ACHN (cell line): ENCODE results near the gene CEP41.

Experiments used
- DNase-seq: peaks from one replicate; pipeline ENCODE4 v3.0.0-alpha.2; 2015
- in situ Hi-C: cut with HindIII; loops from 2 replicates; pipeline ENCODE4 v1.10.0; 2017; ENCODE audit warnings: low sequenced_read_pairs, low pct_ligation_motif_present, low pct_unique_long_range_greater_than_20kb

The CEP41 gene

DNA sequence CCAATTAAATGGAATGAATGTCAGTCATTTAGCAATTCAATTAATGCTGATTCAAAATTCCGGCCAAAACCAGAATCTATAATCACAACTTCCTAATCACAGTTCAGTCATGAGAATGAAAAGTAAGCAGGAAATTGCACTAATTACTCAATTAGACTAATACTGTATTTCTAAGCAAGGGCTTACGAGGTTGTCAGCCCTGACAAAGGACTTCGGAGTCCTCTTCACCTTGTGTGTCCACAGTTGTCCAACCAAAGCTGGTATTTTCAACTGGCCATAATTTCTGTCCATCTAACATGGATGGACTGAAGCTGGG, 43.1 kb downstream of the CEP41 start:
- in situ Hi-C loops, result no loop called here
- DNase-seq, result no peak

DNA sequence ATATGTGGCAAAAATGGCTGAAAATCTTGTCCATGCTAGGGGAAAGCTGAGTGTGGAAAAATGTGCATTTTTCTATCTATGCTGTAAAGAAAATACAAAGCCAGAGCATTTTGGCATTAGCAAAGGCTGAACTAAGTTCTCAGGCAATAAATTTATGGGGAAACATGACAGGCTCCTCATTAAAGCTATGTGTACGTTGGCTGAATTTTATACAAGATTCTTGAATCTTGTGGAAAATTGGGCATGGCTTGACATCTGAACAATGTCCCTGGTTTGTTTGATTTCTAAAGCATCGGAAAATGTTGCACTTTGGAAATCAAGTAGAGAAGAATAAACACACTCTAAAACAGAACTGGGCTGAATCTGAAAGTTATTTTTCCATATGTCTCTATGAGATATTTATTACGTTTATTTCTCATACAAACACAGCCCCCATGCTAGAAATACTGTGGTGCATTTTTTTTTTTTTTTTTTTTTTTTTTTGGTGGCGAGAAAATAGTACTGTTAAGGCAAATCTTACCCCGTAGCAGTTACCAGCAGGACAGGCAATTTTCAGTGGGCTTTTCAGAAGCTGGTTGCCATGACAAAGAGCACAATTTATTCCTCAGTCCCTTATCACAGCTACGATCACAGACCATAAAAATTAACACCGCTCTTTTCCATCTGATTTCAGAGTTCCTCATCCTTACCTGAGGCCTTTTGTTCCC, 43.6 kb downstream of the CEP41 start:
- in situ Hi-C loops, result no loop called here
- no peak for DNase-seq

DNA sequence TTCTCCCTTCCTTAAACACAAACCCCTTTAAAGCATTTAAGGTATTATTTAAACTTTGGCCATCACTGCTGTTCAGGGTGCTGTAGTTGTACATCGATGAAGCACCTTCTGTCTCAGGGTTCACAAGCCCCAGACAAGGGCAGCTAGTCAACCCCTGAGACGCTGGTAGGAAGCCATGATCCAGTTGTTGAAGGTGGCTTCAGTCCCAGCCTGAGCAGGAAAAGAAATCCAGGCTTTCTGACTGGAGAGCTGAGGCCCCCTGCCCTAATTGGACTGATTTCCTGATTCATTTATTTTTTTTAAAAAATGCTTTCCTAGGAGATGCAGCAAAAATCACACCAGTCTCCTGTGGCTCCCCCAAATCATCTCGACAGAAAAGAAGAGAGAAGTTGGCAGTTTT, 44.7 kb downstream of the CEP41 start:
- in situ Hi-C loops, result no loop called here
- no peak for DNase-seq

DNA sequence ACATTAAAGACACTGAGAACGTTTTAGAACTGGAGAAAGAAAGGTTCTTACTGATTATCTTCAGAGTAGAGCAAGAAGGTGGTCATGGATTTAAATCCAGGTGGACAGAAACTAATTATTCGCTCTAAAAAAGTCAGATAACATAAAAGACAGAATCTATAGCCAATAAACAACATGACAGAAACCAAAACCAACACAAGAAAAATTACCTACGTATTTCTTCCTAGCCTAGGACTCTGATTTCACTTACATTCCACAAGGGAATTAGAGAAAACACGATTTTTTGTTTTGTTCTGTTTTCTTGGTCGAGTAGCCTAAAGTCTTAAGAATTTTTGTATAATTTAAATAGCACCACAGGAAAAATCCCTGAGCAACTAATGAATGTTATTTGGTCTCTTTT, 45.4 kb downstream of the CEP41 start:
- in situ Hi-C loops, result no loop called here
- no peak for DNase-seq

DNA sequence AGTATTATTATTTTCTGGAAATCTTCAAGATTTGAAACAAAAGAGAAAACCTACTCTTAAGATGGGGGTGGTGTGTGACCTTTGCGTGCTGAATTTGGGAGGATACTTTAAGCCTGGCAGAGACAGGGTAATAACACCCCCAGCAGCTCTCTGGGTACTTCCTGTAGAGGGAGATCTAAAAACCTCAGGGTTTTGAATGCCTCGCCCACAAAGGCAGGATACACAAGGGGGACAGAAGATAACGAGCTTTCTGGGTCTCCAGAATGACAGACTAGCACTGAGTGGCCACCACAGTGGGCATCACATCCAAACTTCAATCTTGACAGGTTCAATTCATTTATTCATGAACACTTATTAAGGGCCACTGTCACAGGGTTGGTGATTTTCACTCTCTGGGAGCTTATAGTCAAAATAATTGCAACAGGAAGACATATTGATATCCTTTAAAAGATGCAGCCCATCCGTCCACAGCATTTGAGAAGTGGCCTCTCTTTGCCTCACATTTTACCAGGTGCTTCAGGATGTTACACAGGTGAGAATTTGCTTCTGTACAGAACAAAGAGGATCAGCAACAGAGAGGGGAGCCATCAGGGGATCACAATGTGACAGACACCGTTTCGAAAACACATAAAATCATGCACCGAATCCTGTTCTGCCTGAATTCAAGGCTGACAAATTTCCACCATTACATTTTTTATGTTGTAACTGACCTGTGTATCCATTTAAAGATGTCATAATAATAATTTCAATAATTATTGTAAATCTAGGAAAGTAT, 46.2 kb downstream of the CEP41 start:
- in situ Hi-C loops, result no loop called here

DNA sequence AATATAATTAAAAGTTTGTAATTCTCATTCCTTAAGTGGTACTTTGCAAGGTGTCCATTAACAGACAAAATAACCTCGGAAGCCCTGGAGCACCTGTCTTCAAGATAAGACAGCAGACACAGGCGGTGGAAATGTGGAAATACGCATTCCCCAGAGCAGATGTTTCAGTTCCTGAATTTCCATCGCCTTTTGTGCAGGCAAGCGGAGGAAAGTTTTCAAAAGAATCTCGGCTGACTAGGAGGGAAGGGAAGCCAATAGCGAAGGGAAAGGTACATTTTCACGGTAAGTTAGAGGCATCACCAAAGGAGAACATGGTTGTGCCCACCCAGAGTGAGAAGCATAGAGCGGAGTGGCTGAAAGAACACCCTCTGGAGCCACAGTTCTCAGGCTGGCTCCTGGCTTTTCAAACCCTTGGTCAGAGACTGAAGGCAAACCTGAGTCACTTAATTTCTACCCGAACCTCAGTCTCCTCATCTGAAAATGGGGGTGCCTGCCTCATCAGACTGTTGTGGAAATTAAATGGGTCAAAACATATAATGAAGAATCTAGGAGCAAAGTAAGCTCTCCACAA, 46.9 kb downstream of the CEP41 start:
- in situ Hi-C loops, result no loop called here
- no peak for DNase-seq

More for the DNA sequence above, 46.2 kb downstream of the CEP41 start:
- no peak for DNase-seq

DNA sequence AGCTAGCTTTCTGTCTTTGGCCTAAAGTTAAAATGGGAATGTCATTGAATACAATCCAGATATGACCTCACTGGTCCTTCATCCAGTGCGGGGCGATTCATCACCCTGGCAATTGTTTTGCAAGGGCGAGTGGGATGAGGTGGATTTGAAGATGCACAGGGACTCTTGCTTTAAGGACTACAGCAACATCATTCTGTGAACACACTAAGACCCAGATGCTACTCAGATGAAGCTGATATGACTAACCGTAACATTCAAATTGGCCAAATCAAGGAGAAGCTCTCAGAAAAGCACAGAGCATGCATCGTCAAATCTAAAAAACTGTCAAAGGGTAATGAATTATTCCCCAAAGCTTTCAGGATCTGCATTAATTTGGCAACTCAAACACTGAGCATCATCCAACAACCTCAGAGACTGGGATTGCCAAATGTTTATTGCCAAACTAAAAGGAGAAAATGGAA, 47.7 kb downstream of the CEP41 start:
- no peak for DNase-seq

DNA sequence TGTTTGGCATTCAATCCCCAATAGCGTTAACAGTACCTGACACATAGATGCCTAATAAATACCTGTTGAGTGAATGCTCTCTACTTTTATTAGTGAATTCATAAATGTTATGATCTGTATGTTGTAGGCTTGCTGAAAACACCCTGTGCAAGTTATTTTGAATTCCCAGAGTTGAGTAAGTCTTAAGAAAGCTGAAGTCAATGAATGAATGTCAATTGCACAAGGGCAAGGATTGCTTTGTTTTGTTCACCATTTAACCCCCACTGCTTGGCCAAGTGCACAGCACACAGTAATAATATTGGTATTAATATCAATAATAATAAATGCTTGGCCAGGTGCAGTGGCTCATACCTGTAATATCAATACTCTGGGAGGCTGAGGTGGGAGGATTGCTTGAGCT, 50.3 kb downstream of the CEP41 start:
- no peak for DNase-seq
- in situ Hi-C loops, result no loop called here

More for the DNA sequence above, 47.7 kb downstream of the CEP41 start:
- in situ Hi-C loops, result no loop called here

DNA sequence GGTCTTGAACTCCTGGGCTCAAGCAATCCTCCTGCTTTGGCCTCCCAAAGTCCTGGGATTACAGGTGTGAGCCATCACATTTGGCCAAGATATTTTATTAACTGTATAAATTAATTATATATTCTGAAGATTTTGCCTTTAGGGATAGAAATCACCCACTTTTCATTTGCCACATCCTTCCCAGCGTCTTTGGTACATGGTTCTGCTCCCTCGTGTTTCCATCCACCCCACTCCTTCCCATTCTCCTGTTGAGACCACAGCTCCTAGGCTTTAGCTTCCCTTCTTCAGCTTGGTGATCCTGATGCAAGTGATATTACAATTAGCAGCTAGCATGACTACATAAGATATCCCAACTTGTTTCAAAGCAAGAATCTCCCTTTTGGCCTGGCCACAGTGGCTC, 52.1 kb downstream of the CEP41 start:
- in situ Hi-C loops, result no loop called here
- DNase-seq, result no peak

DNA sequence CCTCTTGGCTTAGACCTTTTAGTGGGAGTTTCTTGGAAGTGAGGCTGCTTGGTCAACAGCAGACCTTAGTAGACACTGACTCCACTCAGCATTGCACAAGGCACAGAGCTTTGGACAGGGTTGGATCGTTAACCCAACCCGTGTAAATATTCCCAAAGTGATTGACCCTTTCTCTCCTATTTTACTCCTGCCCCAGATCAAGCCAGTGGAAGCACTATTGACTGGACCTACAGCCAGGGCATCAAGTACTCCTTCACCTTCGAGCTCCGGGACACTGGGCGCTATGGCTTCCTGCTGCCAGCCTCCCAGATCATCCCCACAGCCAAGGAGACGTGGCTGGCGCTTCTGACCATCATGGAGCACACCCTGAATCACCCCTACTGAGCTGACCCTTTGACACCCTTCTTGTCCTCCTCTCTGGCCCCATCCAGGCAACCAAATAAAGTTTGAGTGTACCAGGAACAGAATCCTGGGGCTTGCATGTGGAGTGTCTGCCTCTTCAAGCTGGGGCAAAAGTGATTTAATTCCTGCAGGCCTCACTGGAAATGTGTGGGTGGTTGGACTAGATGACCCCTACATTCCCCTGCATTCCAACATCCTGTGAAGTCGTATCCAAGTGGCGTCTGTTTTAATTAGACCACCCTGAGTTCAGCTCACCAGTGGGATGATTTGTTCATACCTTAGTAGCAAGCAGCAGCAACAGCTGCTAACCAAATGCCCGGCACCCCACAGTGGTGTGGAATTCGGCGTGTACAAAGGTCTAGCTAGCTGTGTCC, 53.0 kb downstream of the CEP41 start:
- DNase-seq, result no peak

DNA sequence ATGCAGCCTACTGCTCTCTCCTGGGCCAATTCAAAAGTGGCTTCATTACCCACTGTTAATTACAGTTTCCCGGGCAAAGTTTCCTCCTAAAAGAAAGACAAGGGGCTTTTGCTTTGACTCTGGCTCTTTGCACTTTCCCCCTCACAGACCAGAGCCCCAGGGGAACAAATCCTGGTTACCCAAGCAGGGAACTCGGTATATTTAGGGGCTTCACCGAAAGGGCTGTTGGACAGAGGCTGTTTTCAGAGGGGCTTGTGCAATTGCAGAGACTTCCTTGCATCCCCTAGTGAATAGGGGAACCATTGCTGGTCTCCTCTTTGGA, 53.5 kb downstream of the CEP41 start:
- in situ Hi-C loops, result no loop called here
- no peak for DNase-seq

More for the DNA sequence above, 53.0 kb downstream of the CEP41 start:
- in situ Hi-C loops, result no loop called here

DNA sequence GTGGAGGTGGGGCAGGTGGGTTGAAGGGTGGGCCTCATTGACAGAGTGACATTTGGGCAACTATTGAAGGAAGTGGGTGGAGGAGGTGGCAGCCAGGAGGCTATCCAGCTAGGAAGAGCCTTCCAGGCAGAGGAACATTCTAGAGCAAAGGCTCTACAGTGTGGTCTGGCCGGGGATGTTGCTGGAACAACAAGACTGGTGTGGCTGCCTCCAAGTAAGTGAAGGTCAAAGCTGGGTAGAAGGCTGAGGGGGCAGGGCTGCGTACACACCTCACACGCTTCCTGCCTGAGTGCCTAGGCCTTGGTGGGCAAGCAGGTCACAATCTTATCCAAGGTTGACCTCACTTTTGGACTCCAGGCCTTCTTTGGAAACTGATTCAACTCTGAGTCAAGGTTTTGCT, 53.9 kb downstream of the CEP41 start:
- in situ Hi-C loops, result no loop called here
- no peak for DNase-seq

DNA sequence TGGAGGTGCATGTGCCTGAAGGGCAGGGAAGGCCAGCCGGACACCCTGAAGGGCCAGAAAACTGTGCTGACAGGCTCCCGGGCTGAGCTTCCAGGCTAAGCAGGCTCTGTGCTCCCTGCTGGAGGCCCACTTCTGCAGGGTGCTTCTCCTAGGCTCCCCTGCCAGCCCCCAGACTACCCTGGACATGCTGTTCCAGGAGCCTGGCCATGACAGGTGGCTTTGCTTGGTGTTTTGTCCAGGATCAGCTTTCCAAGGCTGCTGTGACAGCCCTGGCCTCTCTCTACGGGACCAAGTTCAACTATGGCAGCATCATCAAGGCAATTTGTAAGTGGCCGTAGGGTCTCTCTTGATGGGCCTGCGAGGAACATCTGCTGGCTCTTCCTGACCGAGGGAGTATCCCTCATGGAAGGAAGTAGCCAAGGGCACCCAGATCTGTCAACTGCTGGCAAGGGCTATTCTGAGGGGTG, 55.2 kb downstream of the CEP41 start:
- no peak for DNase-seq

DNA sequence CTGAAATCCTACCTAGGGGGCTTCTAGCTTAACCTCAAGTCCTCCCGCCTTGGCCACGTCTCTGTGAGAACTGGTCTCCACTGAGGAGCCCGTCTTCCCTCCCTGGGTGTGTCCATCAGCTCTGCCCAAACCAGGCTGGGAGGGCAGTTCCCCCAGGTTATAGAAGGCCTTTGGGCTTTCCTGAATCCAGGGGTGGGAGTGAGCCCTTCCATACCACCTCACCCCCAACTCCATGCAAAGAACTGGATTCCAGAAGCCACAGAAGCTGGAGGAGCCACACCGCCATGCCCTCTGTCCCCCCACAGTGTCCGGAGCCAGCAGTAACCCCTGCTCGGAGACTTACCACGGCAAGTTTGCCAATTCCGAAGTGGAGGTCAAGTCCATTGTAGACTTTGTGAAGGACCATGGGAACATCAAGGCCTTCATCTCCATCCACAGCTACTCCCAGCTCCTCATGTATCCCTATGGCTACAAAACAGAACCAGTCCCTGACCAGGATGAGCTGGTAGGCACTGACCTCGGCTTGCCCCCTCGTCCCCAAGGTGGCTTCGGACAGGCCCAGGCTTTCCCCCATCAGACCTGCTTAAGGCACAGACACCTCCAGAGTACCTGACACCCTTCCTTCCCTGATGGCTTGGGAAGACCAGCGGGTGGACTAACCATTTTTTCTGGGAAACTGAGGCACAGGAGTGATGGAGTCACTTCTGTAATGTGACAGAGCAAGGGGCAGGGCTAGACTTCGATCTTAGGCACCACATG, 55.8 kb downstream of the CEP41 start:
- in situ Hi-C loops, result no loop called here
- no peak for DNase-seq

More for the DNA sequence above, 55.2 kb downstream of the CEP41 start:
- in situ Hi-C loops, result no loop called here

DNA sequence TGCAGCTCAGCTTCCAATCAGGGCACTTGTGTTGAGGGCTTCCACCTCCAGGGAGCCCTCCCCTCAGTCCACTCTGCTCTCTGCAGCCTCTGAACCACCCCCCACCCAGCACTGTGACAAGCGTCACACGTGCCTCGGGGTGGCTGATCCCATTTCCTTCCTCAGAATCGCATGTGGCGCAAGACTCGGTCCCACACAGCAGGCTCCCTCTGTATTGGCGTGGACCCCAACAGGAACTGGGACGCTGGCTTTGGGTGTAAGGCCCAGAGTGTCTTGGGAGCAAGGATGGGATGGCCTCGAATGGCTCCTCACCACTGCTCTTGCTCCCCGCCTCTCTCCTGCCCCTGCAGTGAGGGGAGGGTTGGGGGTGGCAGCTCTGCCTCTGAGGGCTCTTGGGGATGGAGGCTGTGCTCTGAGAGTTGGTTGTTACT, 56.4 kb downstream of the CEP41 start:
- in situ Hi-C loops, result no loop called here
- DNase-seq, result no peak

DNA sequence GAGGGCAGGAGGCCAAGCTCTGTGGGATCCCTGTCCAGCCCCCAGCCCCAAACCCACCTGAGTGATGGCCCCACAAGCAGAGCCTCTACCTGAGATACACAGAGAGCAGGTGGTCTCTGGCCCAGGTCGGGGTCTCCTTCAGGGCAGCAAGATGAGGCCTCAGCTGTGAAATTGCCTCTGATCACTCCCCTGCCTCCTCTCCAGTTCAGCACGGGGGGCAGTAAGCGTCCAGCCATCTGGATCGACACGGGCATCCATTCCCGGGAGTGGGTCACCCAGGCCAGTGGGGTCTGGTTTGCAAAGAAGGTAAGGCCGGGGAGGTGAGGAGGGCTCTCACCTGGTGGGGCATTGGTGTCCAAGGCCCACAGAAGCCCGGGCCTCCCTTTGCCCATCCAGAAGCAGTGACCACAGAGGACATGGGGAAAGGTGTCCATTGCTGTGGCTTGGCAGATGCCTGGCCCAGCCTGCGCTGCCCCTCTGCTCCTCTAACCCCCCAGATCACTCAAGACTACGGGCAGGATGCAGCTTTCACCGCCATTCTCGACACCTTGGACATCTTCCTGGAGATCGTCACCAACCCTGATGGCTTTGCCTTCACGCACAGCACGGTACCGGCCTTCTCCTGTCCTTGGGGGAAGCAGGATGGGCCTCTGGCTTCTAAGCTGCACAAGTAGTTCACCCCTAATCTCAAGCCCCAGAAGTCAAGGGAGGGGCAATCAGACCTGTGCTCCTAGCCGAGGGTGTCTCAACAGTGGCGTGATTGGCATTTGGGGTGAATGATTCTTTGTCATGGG, 57.4 kb downstream of the CEP41 start:
- in situ Hi-C loops, result no loop called here
- no peak for DNase-seq

DNA sequence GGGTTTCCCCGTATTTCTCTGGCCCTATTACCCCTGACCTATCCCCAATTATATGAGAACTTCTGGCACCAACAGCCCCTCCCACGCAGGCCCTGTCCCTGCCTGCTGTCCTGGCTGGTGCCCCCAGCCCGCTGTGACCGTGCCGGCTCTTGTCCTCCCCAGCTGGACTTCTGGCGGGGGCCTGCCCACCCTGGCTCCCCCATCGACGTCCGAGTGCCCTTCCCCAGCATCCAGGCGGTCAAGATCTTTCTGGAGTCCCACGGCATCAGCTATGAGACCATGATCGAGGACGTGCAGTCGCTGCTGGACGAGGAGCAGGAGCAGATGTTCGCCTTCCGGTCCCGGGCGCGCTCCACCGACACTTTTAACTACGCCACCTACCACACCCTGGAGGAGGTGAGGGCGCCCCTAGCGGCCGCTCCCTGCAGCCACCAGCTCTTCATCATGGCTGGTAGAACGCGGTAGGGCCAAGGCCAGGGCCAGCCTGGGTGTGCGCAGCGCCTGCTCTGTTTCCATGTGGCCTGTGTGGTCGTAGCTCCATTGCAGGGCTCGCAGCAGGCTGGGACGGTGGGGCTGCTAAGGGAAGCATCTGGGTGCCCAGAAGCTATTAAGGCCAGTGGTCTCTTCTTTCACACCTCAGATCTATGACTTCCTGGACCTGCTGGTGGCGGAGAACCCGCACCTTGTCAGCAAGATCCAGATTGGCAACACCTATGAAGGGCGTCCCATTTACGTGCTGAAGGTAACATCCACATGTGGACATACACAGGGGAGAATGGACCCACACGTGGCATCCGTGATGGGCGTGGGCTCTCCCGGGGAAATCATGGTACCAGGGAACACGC, 59.1 kb downstream of the CEP41 start:
- no peak for DNase-seq
- in situ Hi-C loops, result no loop called here
